Endometrial microvascular endothelial cells (primary cell): ENCODE results near the gene FUOM. TPM values are rescaled to one million over a fixed set of nuclear protein-coding genes. Genes with fewer than 3 reads are reported as not detected.

Experiments
- in situ Hi-C: cut with HindIII; loops from 2 replicates; pipeline ENCODE4 v1.10.0; 2017; ENCODE audit warnings: low sequenced_read_pairs, low pct_unique_long_range_greater_than_20kb; ENCODE audit errors: inconsistent ontology term
- total RNA-seq: library from RNA; depleted of rRNA; stranded (reverse); fragments of >200 nt; gene quantifications from one replicate; pipeline ENCODE4 v1.2.3, GENCODE V29; 2015; ENCODE audit errors: inconsistent ontology term

The FUOM gene
- total RNA-seq, 1 donor from 2014 or later: 9.9 TPM

- in situ Hi-C loops: no loop called here
These were observed 49.3 kb downstream of the FUOM start, which contains the start of the genes TUBGCP2 and ZNF511 for GRCh38 chr10:133308421-133309099. Gene TUBGCP2 (minus strand): TSS chr10:133308872. CDS start chr10:133302941, 5,931 bp downstream. Gene ZNF511 (plus strand): TSS chr10:133308914. CDS start chr10:133308944, 30 bp downstream.

DNA sequence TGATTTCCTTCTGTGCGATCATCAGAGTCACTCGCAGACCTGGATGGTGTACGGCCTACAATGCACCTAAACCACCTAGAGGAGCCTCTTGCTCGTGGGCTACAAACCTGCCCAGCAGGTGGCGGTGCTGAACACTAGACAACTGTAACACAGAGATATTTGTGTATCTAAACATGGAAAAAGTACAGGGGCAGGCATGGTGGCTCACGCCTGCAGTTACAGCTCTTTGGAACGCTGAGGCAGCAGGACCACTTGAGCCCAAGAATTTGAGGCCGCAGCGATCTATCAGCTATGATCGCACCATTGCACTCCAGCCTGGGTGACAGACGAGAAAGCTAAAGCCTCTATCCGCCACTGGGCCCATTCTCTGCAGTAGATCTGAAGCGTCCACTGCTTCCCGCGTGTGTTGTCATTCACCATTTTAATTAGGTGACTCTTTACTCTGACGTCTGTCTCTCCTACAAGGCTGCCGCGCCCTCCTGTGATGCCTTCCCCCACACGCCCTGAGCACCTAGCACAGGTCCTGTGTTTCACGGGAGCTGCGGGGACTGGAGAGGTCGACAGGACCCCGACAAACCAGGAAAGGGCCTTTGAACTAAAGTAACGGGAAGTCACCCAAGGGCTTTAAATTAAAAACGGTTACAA, 49.9 kb downstream of the FUOM start:
- in situ Hi-C loops: no loop called here

GRCh38 chr10:133306941-133307379, 50.9 kb downstream of the FUOM start:
- in situ Hi-C loops: no loop called here

- in situ Hi-C loops: no loop called here
These were observed 51.7 kb downstream of the FUOM start for GRCh38 chr10:133306097-133306476.

Other genes starting within 250 kb of the FUOM start
- not detected for gene KNDC1, start 197.8 kb downstream of the FUOM start, total RNA-seq
- gene UTF1, start 127.8 kb downstream of the FUOM start, total RNA-seq: not detected
- not detected for gene VENTX, start 120.2 kb downstream of the FUOM start, total RNA-seq
- 11.6 TPM for gene ADAM8, start 81.2 kb downstream of the FUOM start, total RNA-seq
- gene TUBGCP2, start 49.1 kb downstream of the FUOM start, total RNA-seq: 63.8 TPM
- gene ZNF511, start 49.1 kb downstream of the FUOM start, total RNA-seq: 35.9 TPM
- gene CALY, start 21.1 kb downstream of the FUOM start, total RNA-seq: not detected
- gene PRAP1, start 10.6 kb downstream of the FUOM start, total RNA-seq: not detected
- gene ECHS1, start 15.3 kb upstream of the FUOM start, total RNA-seq: 136 TPM
- 9.3 TPM for gene PAOX, start 21.2 kb upstream of the FUOM start, total RNA-seq
- gene MTG1, start 36.1 kb upstream of the FUOM start, total RNA-seq: 28.0 TPM
- 0.19 TPM for gene SPRN, start 66.6 kb upstream of the FUOM start, total RNA-seq
- not detected for gene SCART1, start 95.9 kb upstream of the FUOM start, total RNA-seq
- gene CYP2E1, start 169.3 kb upstream of the FUOM start, total RNA-seq: not detected
- not detected for gene SYCE1, start 207.6 kb upstream of the FUOM start, total RNA-seq